Measurements from ENCODE around the gene MCRIP2. TPM values are rescaled to one million over a fixed set of nuclear protein-coding genes. Genes with fewer than 3 reads are reported as not detected.

Gene MCRIP2
- total and polyA plus RNA-seq, 9 of the 15 experiments (the other 6 are each of a cell fraction or from before 2014, with no cell fraction given): 0.80 to 120 (median 35.2) TPM

DNA sequence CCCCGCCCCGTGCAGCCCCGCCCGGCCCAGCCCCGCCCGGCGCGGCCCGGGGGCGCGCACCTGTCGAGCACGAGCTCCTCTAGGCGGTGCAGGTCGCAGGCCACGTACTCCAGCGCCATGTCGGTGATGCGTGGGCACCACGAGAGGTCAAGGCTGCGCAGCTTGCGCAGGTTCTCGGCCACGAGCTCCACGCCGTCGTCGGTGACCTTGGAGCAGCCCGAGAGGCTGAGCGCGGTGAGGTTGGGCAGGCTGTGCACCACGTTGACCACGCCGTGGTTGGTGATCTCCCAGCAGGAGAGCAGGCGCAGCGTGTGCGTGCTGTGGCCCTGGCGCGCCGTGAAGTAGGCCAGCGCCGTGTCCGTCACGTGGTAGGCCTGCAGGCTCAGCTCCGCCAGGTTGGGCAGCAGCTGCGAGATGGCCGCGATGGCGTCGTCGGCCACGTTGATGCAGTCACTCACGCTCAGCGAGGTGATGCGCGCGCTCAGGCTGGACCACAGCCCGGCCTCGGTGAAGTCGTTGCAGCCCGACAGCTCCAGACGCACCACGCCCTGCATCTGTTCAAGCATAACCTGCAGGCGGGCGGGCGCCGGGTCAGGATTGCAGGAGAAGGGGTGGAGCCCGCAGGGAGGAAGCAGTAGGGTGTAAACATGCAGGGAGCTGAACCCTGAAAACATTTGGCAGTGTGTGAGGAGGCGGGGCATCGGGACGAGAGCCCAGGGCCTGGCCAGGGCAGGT, 53.9 kb downstream of the MCRIP2 start (continued):
- TF ChIP-seq CUX1 (CRISPR knock-in tag; IDR thresholded peaks at IDR 0.05): no peak
- TF ChIP-seq MITF (IDR thresholded peaks at IDR 0.05): no peak
- no peak for TF ChIP-seq RFX5 (IDR thresholded peaks at IDR 0.05; ENCODE audit: low read depth, low read length)
- TF ChIP-seq ZNF695 (CRISPR knock-in tag; IDR thresholded peaks at IDR 0.05): no peak
- TF ChIP-seq HMG20B (CRISPR knock-in tag; IDR thresholded peaks at IDR 0.05): no peak
- TF ChIP-seq SREBF1 (IDR thresholded peaks at IDR 0.05; ENCODE audit: borderline replicate concordance, low read depth, low read length): no peak
- TF ChIP-seq, protein P1, sequence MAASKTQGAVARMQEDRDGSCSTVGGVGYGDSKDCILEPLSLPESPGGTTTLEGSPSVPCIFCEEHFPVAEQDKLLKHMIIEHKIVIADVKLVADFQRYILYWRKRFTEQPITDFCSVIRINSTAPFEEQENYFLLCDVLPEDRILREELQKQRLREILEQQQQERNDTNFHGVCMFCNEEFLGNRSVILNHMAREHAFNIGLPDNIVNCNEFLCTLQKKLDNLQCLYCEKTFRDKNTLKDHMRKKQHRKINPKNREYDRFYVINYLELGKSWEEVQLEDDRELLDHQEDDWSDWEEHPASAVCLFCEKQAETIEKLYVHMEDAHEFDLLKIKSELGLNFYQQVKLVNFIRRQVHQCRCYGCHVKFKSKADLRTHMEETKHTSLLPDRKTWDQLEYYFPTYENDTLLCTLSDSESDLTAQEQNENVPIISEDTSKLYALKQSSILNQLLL (CRISPR knock-in tag; IDR thresholded peaks at IDR 0.05; ENCODE audit: borderline replicate concordance): no peak
- TF ChIP-seq PHF20 (IDR thresholded peaks at IDR 0.05; ENCODE audit: partially characterized antibody): no peak
- TF ChIP-seq MCM2 (IDR thresholded peaks at IDR 0.05; ENCODE audit: low read depth): no peak
- no peak for TF ChIP-seq SREBF2 (CRISPR knock-in tag; IDR thresholded peaks at IDR 0.05)
- peak in 1 of 2 experiments; percentile 91; a peak in 2 of 4 replicates for TF ChIP-seq TEAD1 (CRISPR knock-in tag; IDR thresholded peaks at IDR 0.05)
- no peak for TF ChIP-seq ZNF830 (CRISPR knock-in tag; IDR thresholded peaks at IDR 0.05)
- no peak for TF ChIP-seq SFPQ (IDR thresholded peaks at IDR 0.05; ENCODE audit: low read depth, low read length)
- no peak for TF ChIP-seq SIN3A (IDR thresholded peaks at IDR 0.05; ENCODE audit: borderline replicate concordance in 2 of 2, control insufficient read depth in 1 of 2, low read depth in 2 of 2, low read length in 2 of 2)
- no peak for TF ChIP-seq ZNF707 (CRISPR knock-in tag; conservative IDR thresholded peaks at IDR 0.05)
- TF ChIP-seq RBM34 (IDR thresholded peaks at IDR 0.05; ENCODE audit: borderline replicate concordance, insufficient read depth, low read length): no peak
- TF ChIP-seq ZNF282 (CRISPR knock-in tag; IDR thresholded peaks at IDR 0.05): peak; percentile 71
- TF ChIP-seq ZNF431 (CRISPR knock-in tag; IDR thresholded peaks at IDR 0.05): peak; percentile 86
